ENCODE results near the gene INPP5K.
"Not testable (repeated sequence)": the region's sequence is repeated elsewhere in the genome, so short reads cannot be mapped to it uniquely, and the experiment has no call there.

Gene INPP5K

GRCh38 chr17:1516388-1517161 lies at the start of gene INPP5K:
Gene INPP5K, minus strand, starts transcription at chr17:1516612. Its CDS starts 113 bp downstream, at chr17:1516499.
- peak; percentile 88 for FAIRE-seq

GRCh38 chr17:1565877-1566276 lies 49.5 kb upstream of the INPP5K start:
- FAIRE-seq = no peak

GRCh38 chr17:1563786-1564613 lies 47.6 kb upstream of the INPP5K start:
- FAIRE-seq = no peak

GRCh38 chr17:1563471-1563785 lies 47.0 kb upstream of the INPP5K start:
- FAIRE-seq = not testable (repeated sequence)

- FAIRE-seq = no peak
Measured at GRCh38 chr17:1562176-1562643, 45.8 kb upstream of the INPP5K start.

- FAIRE-seq = no peak
Measured at GRCh38 chr17:1561420-1562175, 45.2 kb upstream of the INPP5K start.

GRCh38 chr17:1560858-1561355 lies 44.5 kb upstream of the INPP5K start:
- FAIRE-seq = no peak

- FAIRE-seq = no peak
Measured at GRCh38 chr17:1560101-1560857, 43.9 kb upstream of the INPP5K start.

- no peak for FAIRE-seq
Measured at GRCh38 chr17:1559047-1560043, 42.9 kb upstream of the INPP5K start.

GRCh38 chr17:1558401-1558800 lies 42.0 kb upstream of the INPP5K start:
- FAIRE-seq = no peak

- FAIRE-seq = no peak
Measured at GRCh38 chr17:1557355-1558095, 41.1 kb upstream of the INPP5K start.

GRCh38 chr17:1555651-1556471 lies 39.4 kb upstream of the INPP5K start:
- FAIRE-seq = no peak

GRCh38 chr17:1554751-1555540 lies 38.5 kb upstream of the INPP5K start:
- FAIRE-seq = no peak

- no peak for FAIRE-seq
Measured at GRCh38 chr17:1553354-1554266, 37.2 kb upstream of the INPP5K start.

- no peak for FAIRE-seq
Measured at GRCh38 chr17:1552932-1553331, 36.5 kb upstream of the INPP5K start.

GRCh38 chr17:1551741-1552140 lies 35.3 kb upstream of the INPP5K start:
- FAIRE-seq = no peak

GRCh38 chr17:1548032-1548431 lies 31.6 kb upstream of the INPP5K start:
- FAIRE-seq = no peak
